Activated gamma-delta T cell treated with anti-CD3 and anti-CD28 coated beads, Interleukin-2, amount 50 U/mL, for 16 hours (primary cell): ENCODE measurements around the gene XBP1.
"Not testable (repeated sequence)": the region's sequence is repeated elsewhere in the genome, so short reads cannot be mapped to it uniquely, and the experiment has no call there.

Experiments used
- DNase-seq: peaks from one replicate; pipeline ENCODE4 v3.0.0-alpha.2; 2020; ENCODE audit warnings: low read depth

XBP1 gene

GRCh38 chr22:28817919-28818859, 17.8 kb upstream of the XBP1 start:
- no peak for DNase-seq

- DNase-seq: no peak
Observed at GRCh38 chr22:28817064-28817463, 16.7 kb upstream of the XBP1 start.

- DNase-seq: no peak
Observed at GRCh38 chr22:28815729-28816128, 15.4 kb upstream of the XBP1 start.

- no peak for DNase-seq
Observed at GRCh38 chr22:28815111-28815510, 14.7 kb upstream of the XBP1 start.

GRCh38 chr22:28813772-28814518, 13.6 kb upstream of the XBP1 start:
- DNase-seq: no peak

GRCh38 chr22:28812516-28812915, 12.1 kb upstream of the XBP1 start:
- no peak for DNase-seq

- DNase-seq: no peak
Observed at GRCh38 chr22:28810821-28811491, 10.6 kb upstream of the XBP1 start.

- DNase-seq: no peak
Observed at GRCh38 chr22:28808716-28809355, 8.5 kb upstream of the XBP1 start.

- DNase-seq: not testable (repeated sequence)
Observed at GRCh38 chr22:28805426-28805825, 5.1 kb upstream of the XBP1 start.

- no peak for DNase-seq
Observed at GRCh38 chr22:28802595-28803123, 2.3 kb upstream of the XBP1 start.

- DNase-seq: no peak
Observed at GRCh38 chr22:28801845-28802594, 1.7 kb upstream of the XBP1 start.

- no peak for DNase-seq
Observed at GRCh38 chr22:28799606-28800307, 612 bp downstream of the XBP1 start.

- no peak for DNase-seq
Observed at GRCh38 chr22:28798810-28799605, 1.4 kb downstream of the XBP1 start.

GRCh38 chr22:28795932-28796856, 4.2 kb downstream of the XBP1 start:
- no peak for DNase-seq

GRCh38 chr22:28795071-28795693, 5.2 kb downstream of the XBP1 start:
- DNase-seq: no peak

- DNase-seq: no peak
Observed at GRCh38 chr22:28793976-28794584, 6.3 kb downstream of the XBP1 start.
